Prostate gland (tissue), 2 donors: ENCODE results near the gene C8A. TPM values are rescaled to one million over a fixed set of nuclear protein-coding genes. Genes with fewer than 3 reads are reported as not detected.

Experiments
- DNase-seq: peaks from one replicate; pipeline ENCODE4 v3.0.0-alpha.2; 2019; ENCODE audit warnings: low spot score
- H3K27ac ChIP-seq, 2 donors: fragments of 200-600 bp; sonication (generic); 2 replicates each; pipeline ENCODE4 v1.5.1; 2017 to 2019
- H3K27me3 ChIP-seq: fragments of 200-600 bp; sonication (generic); replicated peaks from 2 replicates; pipeline ENCODE4 v1.5.1; 2019; ENCODE audit not compliant: insufficient read depth
- H3K36me3 ChIP-seq, 2 donors: fragments of 200-600 bp; sonication (generic); 1 replicate in 1 of 2; 2 replicates in 1 of 2; pipeline versions ENCODE4 v1.5.1 to v1.8.1; 2017 to 2019
- H3K4me1 ChIP-seq: fragments of 200-600 bp; sonication (generic); replicated peaks from 2 replicates; pipeline ENCODE4 v1.5.1; 2019
- H3K4me3 ChIP-seq, 2 donors: fragments of 200-600 bp; sonication (generic); 2 replicates each; pipeline ENCODE4 v1.5.1; 2017 to 2019
- H3K9me3 ChIP-seq: fragments of 200-600 bp; sonication (generic); 2 replicates; pipeline ENCODE4 v1.5.1; 2017
- POLR2A ChIP-seq: fragments of 450-650 bp; IDR thresholded peaks from one replicate; pipeline ENCODE4 v1.6.1; 2016; ENCODE audit warnings: antibody characterized with exemption, mild to moderate bottlenecking
- POLR2AphosphoS5 ChIP-seq: sonication (generic); formaldehyde crosslinking; IDR thresholded peaks from one replicate; pipeline ENCODE4 v1.6.1; 2017; ENCODE audit warnings: antibody characterized with exemption
- WGBS: methylation state at CpG from one replicate; pipeline ENCODE4 v1.1.5; 2018; 5-methylcytosine and 5-hydroxymethylcytosine counted together
- intact Hi-C: fragments of 100-400 bp; cut with DNase I; formaldehyde crosslinking; loops from one replicate; pipeline ENCODE4 v1.14.2; 2022
- total RNA-seq, 2 donors: library from RNA; depleted of rRNA; stranded (reverse); fragments of >200 nt; gene quantifications; one replicate each; pipeline ENCODE4 v1.1.0, GENCODE V29; 2016
- TF ChIP-seq, protein P1 (sequence below), 4 experiments: fragments of 200-600 bp in 2 of 4; fragments of 450-650 bp in 2 of 4; sonication (generic) in 2 of 4; IDR thresholded peaks; 1 replicate in 3 of 4; 2 replicates in 1 of 4; pipeline ENCODE4 v1.5.1; 2016 to 2019; ENCODE audit warnings: antibody characterized with exemption in 4 of 4, mild to moderate bottlenecking in 2 of 4, moderate library complexity in 2 of 4

Gene C8A
- total RNA-seq, 2 donors from 2014 or later: not detected

DNA sequence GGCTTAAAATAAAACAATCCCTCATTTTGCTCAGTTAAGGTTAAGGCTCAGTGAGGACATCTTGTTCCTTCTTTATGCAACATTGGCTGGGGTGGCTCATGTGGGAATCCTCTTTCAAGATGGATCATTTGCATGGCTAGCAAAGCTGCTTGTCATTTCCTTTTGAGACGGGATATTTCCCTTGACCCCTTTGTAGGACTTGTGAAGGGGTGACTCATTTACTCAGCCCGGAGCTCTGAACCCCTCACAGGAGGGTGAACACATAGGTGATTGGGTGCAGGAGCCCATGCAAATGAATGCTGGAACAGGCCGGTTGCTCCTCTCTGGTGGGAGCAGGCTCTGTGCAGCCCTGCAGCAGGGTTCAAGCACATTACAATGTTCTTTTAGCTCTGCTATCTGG is 15.8 kb upstream of the C8A start:
- DNase-seq: no peak
- Histone ChIP-seq H3K27me3 (no peaks in the 10 kb centered on the region), H3K36me3 (no peaks in the 10 kb centered on the region), H3K27ac (no peak overlapping the region), H3K4me3 (no peak overlapping the region), H3K9me3 (no peaks in the 10 kb centered on the region), H3K4me1 (no peaks in the 10 kb centered on the region)
- TF ChIP-seq POLR2A (no peak), POLR2AphosphoS5 (no peak)
- intact Hi-C loops: loop anchor here (10.0 kb wide), 2 partner anchors 226 to 586 kb away; partner anchors contain the start of gene DAB1
- WGBS: 76% methylated on average over 3 of the region's 3 CpGs

DNA sequence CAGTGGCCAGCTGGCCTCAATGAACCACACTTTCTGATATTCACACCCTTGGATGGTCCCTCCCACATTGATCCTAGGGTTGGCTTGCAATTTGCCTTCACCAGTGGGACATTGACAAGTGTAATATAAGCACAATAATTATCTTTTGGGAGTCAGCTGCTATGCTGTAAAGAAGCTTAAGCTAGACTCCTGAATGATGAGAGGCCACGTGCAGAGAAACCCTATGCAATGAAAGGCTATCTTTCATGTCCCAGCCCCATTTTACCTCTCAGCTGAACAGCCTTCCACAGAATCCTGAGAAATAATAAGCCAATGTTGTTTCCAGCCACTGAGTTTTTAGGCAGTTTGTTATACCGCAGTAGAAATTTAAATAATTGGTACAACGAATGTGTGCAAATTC is 11.1 kb upstream of the C8A start:
- Histone ChIP-seq H3K27me3 (no peaks in the 10 kb centered on the region), H3K4me1 (no peaks in the 10 kb centered on the region), H3K27ac (no peak overlapping the region), H3K36me3 (no peaks in the 10 kb centered on the region), H3K9me3 (no peaks in the 10 kb centered on the region), H3K4me3 (no peak overlapping the region)
- 87% methylated on average over 3 of the region's 3 CpGs for WGBS
- no peak for TF ChIP-seq POLR2A
- TF ChIP-seq POLR2AphosphoS5: no peak
- TF ChIP-seq, protein P1, sequence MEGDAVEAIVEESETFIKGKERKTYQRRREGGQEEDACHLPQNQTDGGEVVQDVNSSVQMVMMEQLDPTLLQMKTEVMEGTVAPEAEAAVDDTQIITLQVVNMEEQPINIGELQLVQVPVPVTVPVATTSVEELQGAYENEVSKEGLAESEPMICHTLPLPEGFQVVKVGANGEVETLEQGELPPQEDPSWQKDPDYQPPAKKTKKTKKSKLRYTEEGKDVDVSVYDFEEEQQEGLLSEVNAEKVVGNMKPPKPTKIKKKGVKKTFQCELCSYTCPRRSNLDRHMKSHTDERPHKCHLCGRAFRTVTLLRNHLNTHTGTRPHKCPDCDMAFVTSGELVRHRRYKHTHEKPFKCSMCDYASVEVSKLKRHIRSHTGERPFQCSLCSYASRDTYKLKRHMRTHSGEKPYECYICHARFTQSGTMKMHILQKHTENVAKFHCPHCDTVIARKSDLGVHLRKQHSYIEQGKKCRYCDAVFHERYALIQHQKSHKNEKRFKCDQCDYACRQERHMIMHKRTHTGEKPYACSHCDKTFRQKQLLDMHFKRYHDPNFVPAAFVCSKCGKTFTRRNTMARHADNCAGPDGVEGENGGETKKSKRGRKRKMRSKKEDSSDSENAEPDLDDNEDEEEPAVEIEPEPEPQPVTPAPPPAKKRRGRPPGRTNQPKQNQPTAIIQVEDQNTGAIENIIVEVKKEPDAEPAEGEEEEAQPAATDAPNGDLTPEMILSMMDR (IDR thresholded peaks at IDR 0.05): no peak
- intact Hi-C loops: no loop called here
- DNase-seq: no peak

DNA sequence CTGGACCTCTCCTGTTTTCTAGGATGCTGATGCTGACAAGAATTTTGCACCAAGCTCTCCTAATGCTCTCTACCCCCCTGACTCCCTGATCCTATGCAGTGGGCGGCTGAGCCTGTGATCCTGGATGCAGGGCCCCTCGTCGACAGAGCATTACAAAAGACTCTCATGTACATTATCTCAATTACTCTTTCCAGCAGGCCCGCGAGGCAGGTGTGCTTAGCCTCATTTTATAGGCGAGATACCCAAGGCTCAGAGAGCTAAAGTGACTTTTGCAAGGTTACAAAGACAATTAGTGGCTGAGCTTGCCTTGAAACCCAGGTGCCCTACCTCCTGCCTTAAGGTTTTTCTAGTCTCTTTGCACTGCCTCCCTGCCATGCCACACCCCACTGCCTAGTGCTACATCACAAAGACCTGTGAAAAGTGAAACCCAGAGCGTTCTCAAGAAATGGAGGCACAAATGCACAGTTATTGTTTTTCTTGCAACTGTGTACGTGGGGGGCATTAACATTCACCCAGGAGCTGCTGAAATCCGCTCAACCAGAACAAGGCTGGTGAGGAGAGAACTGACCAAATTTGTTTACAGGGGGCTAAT is 10.0 kb upstream of the C8A start:
- no peak overlapping the region for H3K27ac ChIP-seq
- H3K9me3 ChIP-seq: no peaks in the 10 kb centered on the region
- H3K27me3 ChIP-seq: no peaks in the 10 kb centered on the region
- no peaks in the 10 kb centered on the region for H3K4me1 ChIP-seq
- H3K4me3 ChIP-seq: no peak overlapping the region
- no peak for TF ChIP-seq POLR2A
- TF ChIP-seq, protein P1 (IDR thresholded peaks at IDR 0.05): no peak
- no peak for TF ChIP-seq POLR2AphosphoS5
- intact Hi-C loops: no loop called here
- no peak for DNase-seq
- 80% methylated on average over 9 of the region's 9 CpGs for WGBS
- no peaks in the 10 kb centered on the region for H3K36me3 ChIP-seq

DNA sequence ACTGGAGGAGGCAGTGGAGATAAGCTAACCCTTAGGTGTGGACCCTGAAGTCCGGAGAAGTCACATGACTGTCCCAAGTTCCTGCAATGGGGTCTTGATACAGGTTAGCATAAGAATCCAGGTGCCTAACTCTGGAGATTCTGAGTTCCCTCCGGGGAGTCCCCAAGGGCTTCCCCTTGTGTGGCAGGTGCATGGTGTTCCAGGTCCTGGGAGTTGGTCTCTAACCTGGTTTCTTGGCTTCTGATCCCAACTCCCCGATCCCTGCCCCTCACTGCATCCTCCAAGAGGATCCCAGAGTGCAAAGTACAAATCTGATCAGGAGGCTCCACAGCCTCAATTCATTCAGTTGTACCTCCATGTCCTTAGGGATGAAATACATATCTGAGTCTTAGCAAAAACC is 9.3 kb upstream of the C8A start:
- Histone ChIP-seq H3K4me3 (no peak overlapping the region), H3K36me3 (no peaks in the 10 kb centered on the region), H3K27ac (no peak overlapping the region), H3K9me3 (no peaks in the 10 kb centered on the region), H3K4me1 (no peaks in the 10 kb centered on the region), H3K27me3 (no peaks in the 10 kb centered on the region)
- intact Hi-C loops: no loop called here
- TF ChIP-seq, protein P1 (IDR thresholded peaks at IDR 0.05): no peak
- no peak for TF ChIP-seq POLR2AphosphoS5
- no peak for TF ChIP-seq POLR2A
- 91% methylated on average over 3 of the region's 3 CpGs for WGBS
- DNase-seq: no peak

DNA sequence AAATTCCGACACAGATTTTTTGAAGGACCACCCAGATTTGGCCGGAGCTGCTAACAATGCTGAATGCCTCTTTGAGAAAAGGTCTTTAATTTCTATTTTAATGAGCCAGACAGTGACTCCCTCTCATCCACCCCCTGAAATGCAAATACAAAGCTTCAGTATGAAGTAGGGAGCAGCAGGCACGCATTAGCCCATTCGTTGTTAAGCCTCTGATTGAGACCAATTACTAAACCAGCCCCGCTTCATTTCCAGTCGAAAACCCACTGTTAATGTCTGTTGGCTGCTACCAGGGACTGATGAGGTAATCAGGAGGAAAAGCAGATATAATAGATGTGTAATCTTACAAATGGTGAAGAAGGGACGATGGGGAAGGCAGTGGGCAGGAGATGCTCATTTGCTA is 4.8 kb upstream of the C8A start:
- Histone ChIP-seq H3K4me1 (no peaks in the 10 kb centered on the region), H3K27me3 (no peaks in the 10 kb centered on the region), H3K4me3 (no peak overlapping the region), H3K36me3 (no peaks in the 10 kb centered on the region), H3K27ac (no peak overlapping the region), H3K9me3 (no peaks in the 10 kb centered on the region)
- intact Hi-C loops: no loop called here
- 63% methylated on average over 7 of the region's 7 CpGs for WGBS
- DNase-seq: no peak
- TF ChIP-seq, protein P1 (IDR thresholded peaks at IDR 0.05): no peak
- TF ChIP-seq POLR2AphosphoS5: no peak
- no peak for TF ChIP-seq POLR2A
